Caco-2 (cell line): ENCODE measurements around the gene FOXC2. TPM values are rescaled to one million over a fixed set of nuclear protein-coding genes. Genes with fewer than 3 reads are reported as not detected.

Experiments used
- BruUV-seq: library from RNA; stranded (reverse); fragments of 400-500 nt; replicated peaks from 2 replicates; lab custom pipeline; 2021; lab: Mats Ljungman, UMichigan
- CTCF ChIA-PET: fragments of 300-600 bp; sonication (Branson Sonifier 250); formaldehyde crosslinking; loops from one replicate; lab custom pipeline; 2022; ENCODE audit warnings: antibody characterized with exemption; lab: Charles Lee
- POLR2A ChIA-PET: fragments of 300-600 bp; sonication (Branson Sonifier 250); formaldehyde crosslinking; loops from one replicate; lab custom pipeline; 2022; ENCODE audit warnings: antibody characterized with exemption; lab: Charles Lee
- DNase-seq, 2 experiments: peaks; one replicate each; pipeline versions ENCODE4 v3.0.0 to v3.0.0-alpha.2; 2020 to 2022
- H3K27me3 ChIP-seq: replicated peaks from 2 replicates; pipeline ENCODE4 v1.6.0; 2011; ENCODE audit warnings: low read length; ENCODE audit not compliant: control insufficient read depth, insufficient read depth
- H3K36me3 ChIP-seq: 2 replicates; pipeline ENCODE4 v1.5.1; 2011; ENCODE audit warnings: low read length; ENCODE audit not compliant: control insufficient read depth, insufficient read depth
- H3K4me1 ChIP-seq: fragments of 250-450 bp; sonication (Bioruptor Pico); 2 replicates; pipeline ENCODE4 v1.5.1; 2020; ENCODE audit warnings: mild to moderate bottlenecking
- H3K4me3 ChIP-seq: 2 replicates; pipeline ENCODE4 v1.5.1; 2011; ENCODE audit warnings: low read depth, mild to moderate bottlenecking, control low read depth, low read length
- H3K9me3 ChIP-seq: fragments of 250-450 bp; sonication (Bioruptor Pico); 2 replicates; pipeline ENCODE4 v1.5.1; 2020; ENCODE audit warnings: mild to moderate bottlenecking, moderate library complexity
- H3K27ac Mint-ChIP-seq: one replicate; pipeline ENCODE4 v1.8.0; 2022; ENCODE audit warnings: mixed read lengths; ENCODE audit not compliant: unreplicated experiment
- H3K27me3 Mint-ChIP-seq: one replicate; pipeline ENCODE4 v1.8.0; 2022; ENCODE audit warnings: mixed read lengths; ENCODE audit not compliant: insufficient read depth, unreplicated experiment
- H3K36me3 Mint-ChIP-seq: one replicate; pipeline ENCODE4 v1.8.0; 2022; ENCODE audit warnings: mild to moderate bottlenecking, mixed read lengths; ENCODE audit not compliant: insufficient read depth, unreplicated experiment
- H3K4me1 Mint-ChIP-seq: one replicate; pipeline ENCODE4 v1.8.0; 2022; ENCODE audit warnings: low read depth, mixed read lengths; ENCODE audit not compliant: unreplicated experiment
- H3K4me3 Mint-ChIP-seq: one replicate; pipeline ENCODE4 v1.8.0; 2022; ENCODE audit warnings: mild to moderate bottlenecking, moderate library complexity, mixed read lengths; ENCODE audit not compliant: unreplicated experiment
- H3K9me3 Mint-ChIP-seq: one replicate; pipeline ENCODE4 v1.8.0; 2022; ENCODE audit warnings: mixed read lengths; ENCODE audit not compliant: unreplicated experiment
- CTCF ChIP-seq, 2 experiments: fragments of 200-600 bp in 1 of 2; IDR thresholded peaks; 1 replicate in 1 of 2; 2 replicates in 1 of 2; pipeline versions ENCODE4 v1.5.1 to v1.8.0; 2011 to 2022; ENCODE audit warnings: antibody characterized with exemption in 1 of 2, control low read depth in 1 of 2, inconsistent platforms in 1 of 2, low read depth in 1 of 2, low read length in 1 of 2, mild to moderate bottlenecking in 1 of 2, moderate library complexity in 1 of 2; ENCODE audit not compliant: insufficient read depth in 1 of 2, severe bottlenecking in 1 of 2, unreplicated experiment in 1 of 2
- intact Hi-C: fragments of 100-400 bp; cut with micrococcal nuclease; formaldehyde crosslinking; loops from one replicate; pipeline ENCODE4 v1.10.0; 2022; ENCODE audit not compliant: unreplicated experiment
- total RNA-seq: library from RNA; stranded (reverse); gene quantifications from 2 replicates; pipeline ENCODE4 v1.2.3, GENCODE V29; 2022

FOXC2 gene
- total RNA-seq, 1 experiment from 2014 or later, result not detected

DNA sequence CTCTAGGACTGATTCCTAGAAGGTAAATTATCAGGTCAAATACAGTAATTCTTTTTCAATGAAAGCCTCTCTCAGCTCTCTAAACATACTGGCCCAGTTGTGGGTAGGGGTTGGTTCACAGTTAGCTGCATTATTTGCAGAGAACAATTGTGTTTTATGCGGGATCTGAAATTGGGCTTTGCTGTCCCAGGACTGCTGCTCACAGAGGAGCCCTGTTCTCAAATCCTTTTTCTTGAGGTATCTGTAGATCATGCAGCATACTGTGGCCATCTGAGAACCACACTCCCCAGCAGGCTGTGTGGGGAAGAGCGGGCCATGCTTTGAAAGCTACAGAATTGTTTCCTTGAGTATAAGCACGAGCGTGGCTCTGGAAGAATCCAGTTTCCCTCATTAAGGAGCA lies 29.1 kb upstream of the FOXC2 start:
- Histone ChIP-seq H3K9me3 (no peaks in the 10 kb centered on the region), H3K36me3 (no peaks in the 10 kb centered on the region; the same call in 1 of the 2 replicates), H3K4me1 (no peaks in the 10 kb centered on the region), H3K4me3 (no peak overlapping the region), H3K27me3 (no peaks in the 10 kb centered on the region)
- no peaks in the 10 kb centered on the region for H3K9me3 Mint-ChIP-seq
- TF ChIP-seq CTCF (IDR thresholded peaks at IDR 0.05; ENCODE audit: insufficient read depth in 1 of 2, low read depth in 1 of 2, low read length in 1 of 2, severe bottlenecking in 1 of 2, unreplicated experiment in 1 of 2), result no peak
- no peaks in the 10 kb centered on the region for H3K27me3 Mint-ChIP-seq
- no peak overlapping the region for H3K4me3 Mint-ChIP-seq
- BruUV-seq, result no TSS peak
- intact Hi-C loops, result no loop called here
- H3K27ac Mint-ChIP-seq, result no peak overlapping the region
- peaks cover 18% of the 10 kb centered on the region for H3K36me3 Mint-ChIP-seq
- H3K4me1 Mint-ChIP-seq, result no peaks in the 10 kb centered on the region
- POLR2A ChIA-PET, result no interaction called here
- CTCF ChIA-PET, result no interaction called here
- no peak for DNase-seq

DNA sequence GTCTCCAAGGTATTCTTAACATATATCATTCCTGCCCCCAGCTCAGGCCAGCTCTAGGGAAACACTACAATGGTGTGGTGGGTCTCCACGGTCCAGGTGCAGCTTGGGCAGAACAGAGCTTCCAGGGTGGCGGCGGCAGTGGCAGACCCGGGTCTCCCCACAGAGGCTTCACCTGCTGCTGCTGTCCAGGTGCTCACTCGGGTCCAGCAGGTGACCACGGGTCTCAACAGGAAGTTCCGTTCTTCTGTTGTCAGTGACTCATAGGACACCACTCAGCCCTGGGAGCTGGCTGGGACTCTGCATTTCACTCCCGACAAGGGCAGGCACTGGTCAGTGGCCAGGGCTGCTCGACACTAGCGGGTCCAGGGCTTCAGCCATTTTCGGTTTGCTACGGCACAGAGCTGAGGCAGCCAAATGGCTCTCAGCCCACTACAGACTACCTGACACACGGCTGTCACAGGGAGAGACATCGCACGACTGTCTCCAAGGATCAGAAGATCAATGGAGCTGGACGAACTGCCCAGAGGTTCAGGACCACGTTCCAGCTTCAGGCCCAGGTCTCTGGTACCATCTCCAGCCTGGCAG lies 28.3 kb upstream of the FOXC2 start:
- no peaks in the 10 kb centered on the region for H3K27me3 ChIP-seq
- no peaks in the 10 kb centered on the region for H3K4me1 ChIP-seq
- no peak overlapping the region for H3K4me3 ChIP-seq
- ChIA-PET CTCF (no interaction called here), POLR2A (no interaction called here)
- no peaks in the 10 kb centered on the region for H3K9me3 Mint-ChIP-seq
- no peak overlapping the region for H3K27ac Mint-ChIP-seq
- no peaks in the 10 kb centered on the region; the same call in 1 of the 2 replicates for H3K36me3 ChIP-seq
- no peak for TF ChIP-seq CTCF (IDR thresholded peaks at IDR 0.05; ENCODE audit: insufficient read depth in 1 of 2, low read depth in 1 of 2, low read length in 1 of 2, severe bottlenecking in 1 of 2, unreplicated experiment in 1 of 2)
- BruUV-seq, result no TSS peak
- H3K36me3 Mint-ChIP-seq, result peaks cover 18% of the 10 kb centered on the region
- no peak for DNase-seq
- intact Hi-C loops, result no loop called here
- H3K4me3 Mint-ChIP-seq, result no peak overlapping the region
- H3K27me3 Mint-ChIP-seq, result no peaks in the 10 kb centered on the region
- H3K9me3 ChIP-seq, result no peaks in the 10 kb centered on the region
- no peaks in the 10 kb centered on the region for H3K4me1 Mint-ChIP-seq

DNA sequence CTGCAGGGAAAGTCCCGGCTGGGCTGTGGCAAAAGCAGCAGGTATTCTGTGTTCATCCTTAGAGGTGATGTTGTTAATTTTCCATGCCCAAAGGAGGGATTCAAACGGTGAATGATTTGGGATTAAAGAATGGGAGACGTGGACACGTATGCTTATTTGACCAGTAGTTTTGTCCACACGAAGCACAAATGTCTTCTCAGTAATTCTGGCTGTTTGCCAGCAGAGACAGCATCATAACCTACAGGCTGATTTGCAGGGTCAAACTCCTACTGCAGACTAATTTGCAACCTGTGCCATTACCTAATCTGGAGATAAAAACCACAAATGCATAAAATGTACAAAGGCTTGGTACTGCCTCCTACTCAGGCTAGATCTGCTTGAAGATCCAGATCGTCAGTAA lies 25.7 kb upstream of the FOXC2 start:
- Mint-ChIP-seq H3K4me3 (no peak overlapping the region), H3K9me3 (no peaks in the 10 kb centered on the region), H3K27me3 (no peaks in the 10 kb centered on the region), H3K36me3 (peaks cover 23% of the 10 kb centered on the region), H3K27ac (no peak overlapping the region), H3K4me1 (no peaks in the 10 kb centered on the region)
- ChIA-PET POLR2A (no interaction called here), CTCF (no interaction called here)
- DNase-seq, result no peak
- Histone ChIP-seq H3K4me1 (no peaks in the 10 kb centered on the region), H3K36me3 (no peaks in the 10 kb centered on the region; the same call in 1 of the 2 replicates), H3K4me3 (no peak overlapping the region), H3K27me3 (no peaks in the 10 kb centered on the region), H3K9me3 (no peaks in the 10 kb centered on the region)
- BruUV-seq, result no TSS peak
- TF ChIP-seq CTCF (IDR thresholded peaks at IDR 0.05; ENCODE audit: insufficient read depth in 1 of 2, low read depth in 1 of 2, low read length in 1 of 2, severe bottlenecking in 1 of 2, unreplicated experiment in 1 of 2), result no peak
- intact Hi-C loops, result no loop called here
